Measurements from ENCODE around the gene PRKAG1.
A peak's percentile ranks its signal among the peaks of the same experiment; 100 is the strongest.

Gene PRKAG1

GRCh38 chr12:48960834-48961233 is 57.7 kb downstream of the PRKAG1 start:
- DNase-seq, result no peak

GRCh38 chr12:48958049-48958388 is 60.6 kb downstream of the PRKAG1 start:
- no peak for DNase-seq

- DNase-seq, result peak; percentile 81
Observed at GRCh38 chr12:48957141-48958048, 61.2 kb downstream of the PRKAG1 start, which contains the start of gene ARF3. Gene ARF3 (minus strand): TSS chr12:48957487. CDS start chr12:48941095, 16,392 bp downstream.

DNA sequence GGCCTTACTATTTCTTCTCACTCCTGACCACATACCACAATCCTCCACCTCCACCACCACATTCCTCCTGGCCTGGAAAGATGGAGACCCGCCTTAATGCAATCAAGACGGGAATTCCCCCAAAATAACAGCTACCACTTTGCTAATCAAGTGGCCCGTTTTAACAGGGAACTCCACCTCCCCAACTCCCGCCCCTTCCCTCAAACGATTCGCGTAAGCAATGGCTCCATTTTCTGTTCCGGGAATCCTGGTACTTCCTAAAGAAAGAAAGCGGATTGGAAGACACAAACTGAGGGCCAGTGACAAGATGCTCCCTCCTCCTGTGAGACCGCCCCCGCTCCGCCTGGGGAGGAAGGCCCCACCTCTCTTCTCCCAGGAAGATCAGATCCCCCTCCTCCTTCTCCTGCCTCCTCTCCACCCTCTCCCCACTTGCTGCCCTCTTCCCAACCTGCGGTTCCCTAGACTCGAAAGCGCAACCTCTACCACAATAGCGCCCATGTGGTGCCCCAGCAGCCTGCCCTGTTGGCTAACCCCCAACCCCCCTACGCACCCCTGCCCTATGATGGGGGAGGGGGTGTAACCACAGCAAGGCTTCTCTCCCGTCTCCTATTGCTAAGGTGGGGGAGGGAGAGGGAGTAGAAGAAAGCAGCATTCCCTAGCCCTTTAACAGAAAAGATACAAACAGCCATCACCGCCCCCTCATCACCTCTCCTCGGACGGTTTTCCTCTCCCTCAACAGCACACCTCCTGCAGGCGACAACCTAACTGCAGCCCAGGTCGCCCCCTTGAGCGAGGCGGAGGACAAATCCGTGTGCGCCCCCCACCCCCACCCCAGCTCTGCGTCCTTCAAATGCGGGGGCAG is 62.1 kb downstream of the PRKAG1 start:
- DNase-seq, result peak; percentile 87

- no peak for DNase-seq
Observed at GRCh38 chr12:48954841-48955501, 63.6 kb downstream of the PRKAG1 start.

DNA sequence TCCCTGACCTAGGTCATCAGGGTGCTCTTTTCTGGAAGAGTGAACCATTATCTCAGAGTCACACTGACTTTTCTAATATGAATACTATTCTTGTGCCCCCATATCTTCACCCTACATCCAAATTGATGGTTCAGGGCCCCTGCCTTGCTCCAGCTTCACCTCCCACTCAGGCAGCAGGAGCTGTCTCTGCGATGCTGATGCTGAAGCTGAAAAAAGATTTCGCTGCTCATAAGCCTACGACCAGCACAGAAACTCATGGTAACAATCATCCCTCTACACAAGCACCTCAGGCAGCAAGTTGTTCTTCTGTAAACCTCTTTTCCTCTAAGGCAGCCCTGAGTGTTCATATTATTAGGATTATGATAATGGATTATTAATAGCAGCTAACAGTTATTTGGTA is 64.5 kb downstream of the PRKAG1 start:
- DNase-seq, result no peak

DNA sequence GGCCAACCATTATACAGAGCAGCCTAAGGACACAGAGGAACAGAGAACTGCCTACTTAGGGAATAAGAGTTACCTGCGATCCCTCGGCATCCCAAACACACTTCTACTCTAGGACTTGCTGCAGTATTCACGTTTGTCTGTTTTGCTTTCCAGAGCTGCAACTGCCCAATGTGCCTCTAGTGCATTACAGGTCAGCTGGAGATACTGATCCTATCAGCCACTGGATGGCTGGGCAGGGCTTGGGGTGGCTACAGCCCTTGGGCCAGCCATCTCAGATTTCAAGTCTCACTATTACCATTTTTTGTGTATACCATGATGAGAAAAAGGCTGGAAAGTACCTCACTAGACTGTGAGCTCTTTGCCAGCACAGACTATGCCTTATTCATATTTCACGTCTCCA is 65.9 kb downstream of the PRKAG1 start:
- DNase-seq, result no peak

All from NCI-H187 treated with DMSO at 0.1 percent for 48 hours (cell line).